Panc1 (cell line): Measurements from ENCODE around the gene UBLCP1.

Source experiments
- CTCF ChIP-seq: fragments of 450-650 bp; IDR thresholded peaks from 2 replicates; pipeline ENCODE4 v1.5.1; 2017; ENCODE audit warnings: mild to moderate bottlenecking
- POLR2AphosphoS5 ChIP-seq: IDR thresholded peaks from 2 replicates; pipeline ENCODE4 v1.6.1; 2012; ENCODE audit warnings: mild to moderate bottlenecking, low read depth, low read length, moderate library complexity

- TF ChIP-seq CTCF (no peak), POLR2AphosphoS5 (no peak)
Observed at GRCh38 chr5:159214486-159215271, 48.4 kb upstream of the UBLCP1 start.
